ENCODE data around the gene CGNL1.

CGNL1 gene

GRCh38 chr15:57388464-57388863, 12.2 kb downstream of the CGNL1 start:
- DNase-seq, result no peak

DNA sequence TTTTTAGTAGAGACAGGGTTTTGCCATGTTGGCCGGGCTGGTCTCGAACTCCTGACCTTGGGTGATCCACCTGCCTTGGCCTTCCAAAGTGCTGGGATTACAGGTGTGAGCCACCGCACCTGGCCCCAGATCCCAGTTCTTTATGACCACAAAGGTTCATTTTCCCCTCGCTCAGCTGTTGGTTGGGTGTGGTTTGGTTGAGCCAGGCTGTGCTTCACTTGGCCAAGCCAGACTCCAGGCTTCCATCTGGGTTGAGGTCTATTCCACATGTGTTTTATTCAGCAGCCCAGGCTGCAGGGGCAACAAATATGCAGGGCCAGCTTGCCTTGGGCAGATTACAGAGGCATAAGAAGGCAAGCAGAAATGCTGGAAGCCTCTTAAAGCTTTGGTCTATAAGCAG, 13.7 kb downstream of the CGNL1 start:
- DNase-seq, result no peak

- no peak for DNase-seq
Observed at GRCh38 chr15:57390583-57390982, 14.3 kb downstream of the CGNL1 start.

DNA sequence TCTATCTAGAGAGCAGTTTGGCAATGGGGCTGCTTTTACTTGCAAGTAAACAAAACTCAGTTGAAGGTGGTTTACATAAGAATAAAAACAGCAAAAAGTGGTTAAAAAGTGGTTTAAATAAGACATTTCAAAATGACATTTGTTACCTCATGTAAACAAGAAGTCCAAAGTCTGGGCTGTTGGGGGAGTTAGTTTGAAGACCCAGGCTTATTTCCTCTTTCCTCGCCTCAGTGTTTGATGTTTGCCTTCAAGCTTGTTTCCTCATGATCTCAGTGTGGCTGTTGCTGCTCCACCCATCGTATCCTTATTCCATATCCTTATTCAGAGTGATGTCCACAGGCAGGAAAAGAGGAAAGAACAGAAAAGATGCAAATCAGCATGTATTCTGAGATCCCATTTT, 15.2 kb downstream of the CGNL1 start:
- no peak for DNase-seq

- DNase-seq, result no peak
Observed at GRCh38 chr15:57393061-57393460, 16.8 kb downstream of the CGNL1 start.

- peak; percentile 52 for DNase-seq
Observed at GRCh38 chr15:57395292-57395691, 19.0 kb downstream of the CGNL1 start.

GRCh38 chr15:57398336-57398735, 22.0 kb downstream of the CGNL1 start:
- DNase-seq, result no peak

DNA sequence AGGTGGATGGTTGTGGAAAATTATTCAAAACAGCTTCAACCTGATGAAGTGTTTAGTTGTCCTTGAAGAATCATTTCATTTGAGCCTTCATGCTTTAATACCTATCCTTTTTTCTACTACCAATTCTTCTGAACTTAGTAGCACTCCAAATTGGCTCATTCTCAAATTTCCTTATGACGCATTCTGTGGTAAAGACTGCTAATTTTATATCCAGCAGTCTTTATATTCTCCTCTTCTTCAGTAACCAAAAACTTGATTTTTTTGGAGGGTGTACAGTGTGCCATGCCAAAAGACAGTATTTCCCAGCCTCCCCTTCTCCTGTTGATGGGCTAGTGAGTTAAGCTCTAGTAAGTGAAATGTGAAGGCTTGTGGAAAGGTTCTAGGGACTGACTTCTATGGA, 25.2 kb downstream of the CGNL1 start:
- no peak for DNase-seq

- DNase-seq, result no peak
Observed at GRCh38 chr15:57403017-57403416, 26.7 kb downstream of the CGNL1 start.

GRCh38 chr15:57403566-57404325, 27.4 kb downstream of the CGNL1 start:
- DNase-seq, result no peak

DNA sequence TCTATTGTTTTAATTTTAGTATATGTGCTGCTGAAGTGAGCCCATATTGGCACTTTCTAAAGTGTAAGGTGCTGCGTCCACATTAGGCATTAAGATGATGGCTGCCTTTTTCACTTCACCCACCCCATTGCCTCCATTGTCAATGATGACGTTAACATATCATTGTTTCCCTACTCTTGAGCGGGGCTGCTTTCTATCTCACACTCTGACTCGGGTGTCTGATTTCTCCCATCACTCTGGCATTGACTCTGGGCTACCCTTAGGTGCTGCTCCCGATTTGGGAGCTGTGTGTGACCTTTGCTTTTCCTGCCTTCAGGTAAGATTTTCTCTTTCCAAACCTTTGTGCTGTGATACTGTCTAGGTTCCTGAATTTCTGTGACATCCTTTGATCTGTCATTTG, 28.8 kb downstream of the CGNL1 start:
- DNase-seq, result no peak

- DNase-seq, result peak; percentile 9
Observed at GRCh38 chr15:57406062-57406772, 29.9 kb downstream of the CGNL1 start.

DNA sequence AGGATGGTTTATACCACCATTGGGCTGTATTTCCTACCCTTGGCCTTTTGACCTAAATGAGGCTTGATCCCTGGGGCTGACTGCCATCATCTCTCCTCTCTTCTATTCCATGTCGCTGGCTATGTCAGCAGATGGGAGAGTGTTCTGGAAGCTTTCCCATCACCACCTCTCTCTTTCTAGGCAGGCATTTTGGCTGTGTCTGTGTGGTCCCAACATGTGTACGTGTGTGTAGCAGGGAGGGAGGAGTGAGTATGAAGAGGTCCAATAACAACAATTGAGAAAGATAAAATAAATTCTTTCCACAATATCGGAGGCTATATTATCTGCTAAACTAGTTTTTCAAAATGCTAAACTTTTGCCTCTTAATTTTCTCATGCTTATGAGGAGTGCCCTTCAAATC, 34.1 kb downstream of the CGNL1 start:
- no peak for DNase-seq

DNA sequence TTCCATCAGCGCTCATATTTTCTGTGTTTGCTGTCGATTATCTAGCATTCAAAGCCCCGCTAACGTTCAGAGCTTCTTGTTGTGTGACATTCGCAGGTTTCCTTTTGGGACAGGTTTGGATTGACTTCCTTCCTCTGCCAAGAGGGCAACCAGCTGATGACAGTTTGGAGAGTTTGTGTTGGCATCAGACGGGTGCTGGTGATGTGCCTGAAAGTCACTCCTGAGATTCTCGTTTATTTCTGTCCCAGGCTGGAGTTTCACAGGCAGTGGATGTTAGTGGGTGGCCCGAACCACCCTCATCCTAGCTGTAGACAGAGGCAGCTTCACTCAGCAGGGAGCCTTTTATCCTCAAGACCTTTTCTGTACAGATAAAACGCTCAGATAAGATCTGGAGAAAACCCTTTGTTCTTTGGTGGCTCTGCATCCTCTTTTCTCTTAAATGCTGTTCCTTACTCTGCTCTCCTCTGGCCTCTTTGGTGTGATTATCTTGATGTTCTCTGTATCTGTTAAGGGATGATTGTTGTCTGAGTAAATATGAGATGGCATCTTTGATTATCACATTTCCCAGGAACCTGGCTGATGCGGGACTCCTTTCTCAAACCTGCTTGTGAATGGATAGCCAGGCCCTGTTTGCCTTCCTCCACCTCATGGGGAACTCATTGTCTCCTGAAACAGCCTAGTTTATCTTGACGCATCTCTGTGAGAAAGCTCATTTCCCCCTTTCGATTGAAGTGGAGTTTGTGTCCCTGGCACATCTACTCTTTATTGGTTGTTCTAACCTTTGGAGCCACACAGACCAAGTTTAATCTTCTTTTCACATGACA, 35.9 kb downstream of the CGNL1 start:
- no peak for DNase-seq

- DNase-seq, result no peak
Observed at GRCh38 chr15:57415602-57416001, 39.3 kb downstream of the CGNL1 start.

DNA sequence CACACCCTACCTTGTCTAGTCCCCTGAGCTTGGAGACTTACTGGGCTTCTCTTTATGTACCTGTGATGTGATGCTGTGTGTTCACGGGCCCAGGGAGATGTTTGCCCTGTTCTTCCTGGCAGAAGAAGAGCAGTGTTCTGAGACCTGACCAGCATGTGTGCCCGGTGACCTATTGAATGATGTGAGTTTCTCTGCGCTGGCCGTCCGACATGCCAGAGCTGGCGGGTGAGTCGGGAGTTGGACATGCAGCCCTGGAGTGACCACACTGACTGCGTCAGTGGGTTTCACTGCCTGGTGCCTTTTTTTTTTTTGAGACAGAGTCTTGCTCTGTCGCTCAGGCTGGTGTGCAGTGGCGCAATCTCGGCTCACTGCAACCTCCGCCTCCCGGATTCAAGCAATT, 42.3 kb downstream of the CGNL1 start:
- DNase-seq, result no peak

GRCh38 chr15:57419335-57419734, 43.0 kb downstream of the CGNL1 start:
- DNase-seq, result no peak

DNA sequence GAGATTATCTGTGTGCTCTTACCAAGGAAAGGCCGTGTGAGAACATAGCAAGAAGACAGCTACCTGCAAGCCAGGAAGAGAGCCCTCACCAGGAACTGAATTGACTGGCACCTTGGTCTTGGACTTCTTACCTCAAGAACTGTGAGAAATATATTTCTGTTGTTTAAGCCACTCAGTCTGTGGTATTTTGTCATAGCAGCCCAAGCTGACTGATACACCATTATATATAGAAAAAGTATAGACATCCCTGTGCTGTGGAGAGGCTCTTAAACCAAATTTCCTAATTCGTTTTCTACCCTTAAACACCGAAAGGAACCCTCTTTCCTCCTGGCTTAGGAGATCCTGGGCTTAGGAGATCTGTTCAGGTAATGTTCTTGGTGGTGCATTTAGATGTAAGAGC, 44.8 kb downstream of the CGNL1 start:
- DNase-seq, result no peak

DNA sequence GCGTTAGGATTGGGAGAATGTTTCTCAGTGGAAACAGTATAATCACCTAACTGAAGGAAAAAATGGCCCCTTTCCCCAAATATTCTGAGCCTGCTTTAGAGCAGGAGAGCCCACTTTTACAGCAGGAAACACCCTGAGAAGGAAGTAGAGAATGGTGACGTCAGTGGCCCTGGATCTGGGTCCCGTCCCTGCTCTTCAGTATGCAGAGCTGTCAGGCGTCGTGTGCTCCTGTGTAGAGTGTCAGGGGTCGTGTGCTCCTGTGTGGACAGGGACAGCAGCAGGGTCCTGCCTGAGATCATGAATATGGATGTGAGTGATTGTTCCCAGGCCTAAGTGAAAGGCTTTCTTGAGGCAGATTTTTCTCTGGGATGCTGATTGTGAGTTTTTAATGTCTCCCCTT, 45.2 kb downstream of the CGNL1 start:
- peak; percentile 24 for DNase-seq

GRCh38 chr15:57422113-57422754, 45.9 kb downstream of the CGNL1 start:
- DNase-seq, result no peak

GRCh38 chr15:57423599-57424140, 47.4 kb downstream of the CGNL1 start:
- DNase-seq, result no peak

DNA sequence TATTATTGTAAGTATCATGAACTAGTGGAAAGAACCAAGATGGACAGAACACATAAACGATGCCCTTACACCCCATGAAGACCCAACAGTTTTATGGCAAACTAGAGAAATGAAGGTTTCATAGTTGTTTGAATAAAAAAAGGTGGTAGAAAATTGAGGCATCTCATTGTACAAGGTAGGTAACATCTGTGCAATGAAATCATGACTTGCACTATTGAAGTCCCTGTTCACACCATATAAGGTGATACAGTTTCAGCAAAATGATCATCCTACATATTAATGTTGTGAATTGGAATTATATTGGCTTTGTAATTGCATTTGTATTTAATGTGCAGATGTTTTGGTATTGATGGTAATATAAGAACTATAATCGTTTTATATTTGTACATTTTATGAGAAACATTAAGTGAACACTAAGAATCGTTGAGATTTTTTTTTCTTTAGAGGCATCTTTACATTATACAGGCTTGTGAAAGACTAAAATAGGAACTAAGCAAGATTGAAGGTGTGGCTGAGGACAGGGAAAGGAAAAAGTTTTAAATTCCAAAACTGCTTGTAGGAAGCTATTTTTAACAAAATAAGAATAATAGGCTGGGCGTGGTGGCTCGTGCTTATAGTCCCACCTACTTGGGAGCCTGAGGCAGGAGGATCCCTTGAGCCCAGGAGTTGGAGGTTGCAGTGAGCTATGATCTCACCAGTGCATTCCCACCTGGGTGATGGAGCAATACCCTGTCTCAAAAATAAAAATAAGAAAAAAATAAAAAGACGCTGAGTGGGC, 48.5 kb downstream of the CGNL1 start:
- DNase-seq, result no peak

Measured in suppressor macrophage treated with lipopolysaccharide for 4 hours (primary cell).